Astrocyte (in vitro differentiated cells and primary cell): ENCODE data around the gene MYO3B.

Source experiments
- CTCF ChIP-seq: IDR thresholded peaks from 2 replicates; pipeline ENCODE4 v1.5.1; 2011; ENCODE audit warnings: low read depth, mild to moderate bottlenecking, inconsistent platforms, low read length, moderate library complexity; ENCODE audit not compliant: insufficient read depth
- EZH2 ChIP-seq: IDR thresholded peaks from 2 replicates; pipeline ENCODE4 v1.6.1; 2012; ENCODE audit warnings: mild to moderate bottlenecking, low read length, inconsistent platforms; ENCODE audit not compliant: insufficient read depth

- TF ChIP-seq CTCF (no peak), EZH2 (no peak)
Observed at GRCh38 chr2:170505631-170506275, 327.8 kb downstream of the MYO3B start.
